Measurements from ENCODE around the gene STYXL1. TPM values are rescaled to one million over a fixed set of nuclear protein-coding genes. Genes with fewer than 3 reads are reported as not detected.

STYXL1 gene
- total RNA-seq, 1 donor from 2014 or later: 41.8 TPM

GRCh38 chr7:76000566-76000965, 47.2 kb downstream of the STYXL1 start:
- no peak for DNase-seq
- H3K4me1 Mint-ChIP-seq (ENCODE audit: low read depth, unreplicated experiment): no peaks in the 10 kb centered on the region
- no peak overlapping the region for H3K4me3 Mint-ChIP-seq (ENCODE audit: unreplicated experiment)
- H3K27ac Mint-ChIP-seq (ENCODE audit: unreplicated experiment): no peak overlapping the region
- peaks cover 1% of the 10 kb centered on the region for H3K9me3 Mint-ChIP-seq (ENCODE audit: unreplicated experiment)
- H3K36me3 Mint-ChIP-seq (ENCODE audit: unreplicated experiment): peaks cover 10% of the 10 kb centered on the region
- no peak for TF ChIP-seq CTCF (IDR thresholded peaks at IDR 0.05; ENCODE audit: partially characterized antibody, unreplicated experiment)
- H3K27me3 Mint-ChIP-seq (ENCODE audit: unreplicated experiment): no peaks in the 10 kb centered on the region

- Mint-ChIP-seq H3K36me3 (ENCODE audit: unreplicated experiment) (peaks cover 5% of the 10 kb centered on the region), H3K4me1 (ENCODE audit: low read depth, unreplicated experiment) (no peaks in the 10 kb centered on the region), H3K4me3 (ENCODE audit: unreplicated experiment) (no peak overlapping the region), H3K27ac (ENCODE audit: unreplicated experiment) (no peak overlapping the region), H3K27me3 (ENCODE audit: unreplicated experiment) (peaks cover 2% of the 10 kb centered on the region), H3K9me3 (ENCODE audit: unreplicated experiment) (peaks cover 1% of the 10 kb centered on the region)
- no peak for DNase-seq
- no peak for TF ChIP-seq CTCF (IDR thresholded peaks at IDR 0.05; ENCODE audit: partially characterized antibody, unreplicated experiment)
These were observed 49.8 kb downstream of the STYXL1 start for GRCh38 chr7:75998038-75998437.

- no peaks in the 10 kb centered on the region for H3K4me1 Mint-ChIP-seq (ENCODE audit: low read depth, unreplicated experiment)
- no peak for TF ChIP-seq CTCF (IDR thresholded peaks at IDR 0.05; ENCODE audit: partially characterized antibody, unreplicated experiment)
- H3K27me3 Mint-ChIP-seq (ENCODE audit: unreplicated experiment): peaks cover 2% of the 10 kb centered on the region
- H3K4me3 Mint-ChIP-seq (ENCODE audit: unreplicated experiment): no peak overlapping the region
- no peak overlapping the region for H3K27ac Mint-ChIP-seq (ENCODE audit: unreplicated experiment)
- peaks cover 5% of the 10 kb centered on the region for H3K36me3 Mint-ChIP-seq (ENCODE audit: unreplicated experiment)
- H3K9me3 Mint-ChIP-seq (ENCODE audit: unreplicated experiment): no peaks in the 10 kb centered on the region
- DNase-seq: no peak
These were observed 51.3 kb downstream of the STYXL1 start for GRCh38 chr7:75996476-75996875.

- Mint-ChIP-seq H3K27me3 (ENCODE audit: unreplicated experiment) (peaks cover 2% of the 10 kb centered on the region), H3K4me1 (ENCODE audit: low read depth, unreplicated experiment) (peaks cover 2% of the 10 kb centered on the region), H3K27ac (ENCODE audit: unreplicated experiment) (peak overlapping the region; percentile 66), H3K4me3 (ENCODE audit: unreplicated experiment) (no peak overlapping the region), H3K36me3 (ENCODE audit: unreplicated experiment) (peaks cover 5% of the 10 kb centered on the region), H3K9me3 (ENCODE audit: unreplicated experiment) (no peaks in the 10 kb centered on the region)
- no peak for TF ChIP-seq CTCF (IDR thresholded peaks at IDR 0.05; ENCODE audit: partially characterized antibody, unreplicated experiment)
- no peak for DNase-seq
These were observed 51.8 kb downstream of the STYXL1 start for GRCh38 chr7:75995996-75996395.

- DNase-seq: no peak
- Mint-ChIP-seq H3K27ac (ENCODE audit: unreplicated experiment) (peak overlapping the region; percentile 62), H3K4me1 (ENCODE audit: low read depth, unreplicated experiment) (peaks cover 6% of the 10 kb centered on the region), H3K9me3 (ENCODE audit: unreplicated experiment) (peaks cover 2% of the 10 kb centered on the region), H3K4me3 (ENCODE audit: unreplicated experiment) (peak overlapping the region; percentile 81), H3K27me3 (ENCODE audit: unreplicated experiment) (peaks cover 6% of the 10 kb centered on the region), H3K36me3 (ENCODE audit: unreplicated experiment) (peaks cover 5% of the 10 kb centered on the region)
- TF ChIP-seq CTCF (IDR thresholded peaks at IDR 0.05; ENCODE audit: partially characterized antibody, unreplicated experiment): no peak
These were observed 52.7 kb downstream of the STYXL1 start for GRCh38 chr7:75995052-75995471.
